A673 (cell line): ENCODE results near the gene DHCR24. TPM values are rescaled to one million over a fixed set of nuclear protein-coding genes. Genes with fewer than 3 reads are reported as not detected.

Source experiments
- BruUV-seq: library from RNA; stranded (reverse); fragments of 400-500 nt; replicated peaks from 2 replicates; lab custom pipeline; 2021; lab: Mats Ljungman, UMichigan
- CTCF ChIA-PET: fragments of 300-600 bp; sonication (Branson Sonifier 250); formaldehyde crosslinking; loops from one replicate; lab custom pipeline; 2022; ENCODE audit warnings: antibody characterized with exemption; lab: Charles Lee
- POLR2A ChIA-PET: fragments of 300-600 bp; sonication (Branson Sonifier 250); formaldehyde crosslinking; loops from one replicate; lab custom pipeline; 2022; ENCODE audit warnings: antibody characterized with exemption; ENCODE audit not compliant: low non-redundant PET; lab: Charles Lee
- DNase-seq: peaks from one replicate; pipeline ENCODE4 v3.0.0-alpha.2; 2015; ENCODE audit warnings: low spot score
- H3K27ac ChIP-seq: fragments of 200-600 bp; sonication (generic); 2 replicates; pipeline ENCODE4 v1.5.1; 2016; ENCODE audit warnings: mixed run types, low read depth, mild to moderate bottlenecking, mixed read lengths, antibody characterized with exemption, low read length; ENCODE audit not compliant: poor library complexity, severe bottlenecking
- H3K27me3 ChIP-seq: fragments of 200-600 bp; sonication (generic); replicated peaks from 2 replicates; pipeline ENCODE4 v1.6.1; 2017; ENCODE audit warnings: mixed run types, low read depth, mild to moderate bottlenecking, mixed read lengths, antibody characterized with exemption, low read length; ENCODE audit not compliant: insufficient read depth, poor library complexity
- H3K36me3 ChIP-seq: fragments of 200-600 bp; sonication (generic); 2 replicates; pipeline ENCODE4 v1.6.1; 2016; ENCODE audit warnings: mixed run types, mild to moderate bottlenecking, mixed read lengths, antibody characterized with exemption, low read length; ENCODE audit not compliant: insufficient read depth, poor library complexity, severe bottlenecking
- H3K4me1 ChIP-seq: fragments of 200-600 bp; sonication (generic); 2 replicates; pipeline ENCODE4 v1.6.1; 2017; ENCODE audit warnings: mixed run types, mild to moderate bottlenecking, mixed read lengths, antibody characterized with exemption, low read length; ENCODE audit not compliant: insufficient read depth, poor library complexity, severe bottlenecking
- H3K4me3 ChIP-seq: fragments of 200-600 bp; sonication (generic); 2 replicates; pipeline ENCODE4 v1.5.1; 2016; ENCODE audit warnings: low read depth, mixed run types, mild to moderate bottlenecking, mixed read lengths, low read length; ENCODE audit not compliant: poor library complexity, severe bottlenecking
- H3K9me3 ChIP-seq: fragments of 200-600 bp; sonication (generic); 2 replicates; pipeline ENCODE4 v1.6.1; 2016; ENCODE audit warnings: mixed run types, low read depth, mild to moderate bottlenecking, mixed read lengths, antibody characterized with exemption, low read length; ENCODE audit not compliant: poor library complexity, severe bottlenecking
- EZH2 ChIP-seq: fragments of 200-600 bp; sonication (generic); IDR thresholded peaks from 2 replicates; pipeline ENCODE4 v1.6.1; 2017; ENCODE audit warnings: borderline replicate concordance, low read depth, mild to moderate bottlenecking, mixed read lengths, antibody characterized with exemption, low read length; ENCODE audit not compliant: poor library complexity, severe bottlenecking
- intact Hi-C: fragments of 100-400 bp; cut with micrococcal nuclease; formaldehyde crosslinking; loops from one replicate; pipeline ENCODE4 v1.10.0; 2022; ENCODE audit not compliant: unreplicated experiment
- total RNA-seq: library from RNA; stranded (reverse); gene quantifications from 2 replicates; pipeline ENCODE4 v1.2.3, GENCODE V29; 2021
- TF ChIP-seq, protein P1 (sequence below): fragments of 300-800, 200-600 bp; sonication (generic); conservative IDR thresholded peaks from 2 replicates; pipeline ENCODE4 v1.5.1; 2017; ENCODE audit warnings: low read depth, mild to moderate bottlenecking, antibody characterized with exemption, low read length, moderate library complexity, mixed read lengths

DHCR24 gene
- total RNA-seq, 1 experiment from 2014 or later, result 273 TPM

DNA sequence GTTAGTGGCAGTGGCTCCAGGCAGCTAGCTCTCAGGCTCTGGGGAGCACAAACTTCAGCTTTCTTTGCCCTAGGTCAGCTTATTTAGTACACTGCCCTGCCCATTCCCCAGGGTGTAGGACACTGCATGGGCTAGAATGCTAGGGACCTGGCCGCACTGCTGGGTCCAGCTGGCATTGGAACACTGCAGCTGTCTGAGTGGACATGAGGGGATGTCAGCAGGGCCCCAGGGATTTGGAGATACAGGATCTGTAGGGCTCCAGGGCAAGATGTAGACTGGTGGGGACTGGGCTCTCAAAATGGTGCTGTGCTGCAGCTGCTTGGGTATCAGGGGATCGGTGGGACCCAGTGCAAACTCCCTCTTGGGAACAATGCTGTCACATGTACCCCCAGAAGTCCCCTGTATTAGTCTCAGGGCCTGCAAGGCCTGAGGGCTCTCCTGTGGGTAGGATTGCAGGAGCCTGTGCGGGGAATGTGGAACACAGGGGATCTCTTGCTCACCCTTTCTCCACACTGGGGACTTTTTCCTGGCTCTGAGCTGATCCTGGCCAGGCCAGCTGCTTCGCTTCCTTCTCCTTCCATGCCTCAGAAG, 60.7 kb downstream of the DHCR24 start:
- intact Hi-C loops, result no loop called here
- Histone ChIP-seq H3K4me3 (no peak overlapping the region), H3K9me3 (peaks cover 18% of the 10 kb centered on the region), H3K27me3 (no peaks in the 10 kb centered on the region), H3K27ac (no peak overlapping the region), H3K36me3 (no peaks in the 10 kb centered on the region), H3K4me1 (no peaks in the 10 kb centered on the region)
- no TSS peak for BruUV-seq
- TF ChIP-seq, protein P1, sequence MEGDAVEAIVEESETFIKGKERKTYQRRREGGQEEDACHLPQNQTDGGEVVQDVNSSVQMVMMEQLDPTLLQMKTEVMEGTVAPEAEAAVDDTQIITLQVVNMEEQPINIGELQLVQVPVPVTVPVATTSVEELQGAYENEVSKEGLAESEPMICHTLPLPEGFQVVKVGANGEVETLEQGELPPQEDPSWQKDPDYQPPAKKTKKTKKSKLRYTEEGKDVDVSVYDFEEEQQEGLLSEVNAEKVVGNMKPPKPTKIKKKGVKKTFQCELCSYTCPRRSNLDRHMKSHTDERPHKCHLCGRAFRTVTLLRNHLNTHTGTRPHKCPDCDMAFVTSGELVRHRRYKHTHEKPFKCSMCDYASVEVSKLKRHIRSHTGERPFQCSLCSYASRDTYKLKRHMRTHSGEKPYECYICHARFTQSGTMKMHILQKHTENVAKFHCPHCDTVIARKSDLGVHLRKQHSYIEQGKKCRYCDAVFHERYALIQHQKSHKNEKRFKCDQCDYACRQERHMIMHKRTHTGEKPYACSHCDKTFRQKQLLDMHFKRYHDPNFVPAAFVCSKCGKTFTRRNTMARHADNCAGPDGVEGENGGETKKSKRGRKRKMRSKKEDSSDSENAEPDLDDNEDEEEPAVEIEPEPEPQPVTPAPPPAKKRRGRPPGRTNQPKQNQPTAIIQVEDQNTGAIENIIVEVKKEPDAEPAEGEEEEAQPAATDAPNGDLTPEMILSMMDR, result no peak
- TF ChIP-seq EZH2, result no peak
- CTCF ChIA-PET, result no interaction called here
- POLR2A ChIA-PET, result no interaction called here
- DNase-seq, result no peak

DNA sequence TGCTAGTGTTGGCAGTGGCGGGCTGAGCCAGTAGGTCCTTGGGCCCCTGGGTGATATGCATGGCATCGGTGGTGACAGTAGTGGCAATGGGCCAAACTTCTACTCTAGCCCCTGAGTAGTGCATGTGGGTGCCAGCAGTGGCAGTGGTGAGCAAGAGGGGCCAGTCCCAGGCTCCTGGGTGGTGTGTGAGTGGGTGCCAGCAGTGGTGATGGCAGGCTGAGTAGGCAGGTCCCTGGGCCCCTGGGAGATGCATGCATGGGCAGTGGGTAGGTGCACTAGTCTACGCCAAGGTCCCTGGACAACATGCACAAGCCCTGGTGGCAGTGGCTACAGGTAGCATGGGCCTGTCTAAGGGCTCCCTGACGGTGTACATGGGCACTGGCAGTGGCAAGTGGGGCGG, 61.3 kb downstream of the DHCR24 start:
- Histone ChIP-seq H3K36me3 (no peaks in the 10 kb centered on the region), H3K27me3 (no peaks in the 10 kb centered on the region), H3K9me3 (peaks cover 14% of the 10 kb centered on the region), H3K4me1 (no peaks in the 10 kb centered on the region), H3K27ac (no peak overlapping the region), H3K4me3 (no peak overlapping the region)
- no TSS peak for BruUV-seq
- no peak for DNase-seq
- intact Hi-C loops, result no loop called here
- ChIA-PET POLR2A (no interaction called here), CTCF (no interaction called here)
- no peak for TF ChIP-seq EZH2
- TF ChIP-seq, protein P1, result no peak

DNA sequence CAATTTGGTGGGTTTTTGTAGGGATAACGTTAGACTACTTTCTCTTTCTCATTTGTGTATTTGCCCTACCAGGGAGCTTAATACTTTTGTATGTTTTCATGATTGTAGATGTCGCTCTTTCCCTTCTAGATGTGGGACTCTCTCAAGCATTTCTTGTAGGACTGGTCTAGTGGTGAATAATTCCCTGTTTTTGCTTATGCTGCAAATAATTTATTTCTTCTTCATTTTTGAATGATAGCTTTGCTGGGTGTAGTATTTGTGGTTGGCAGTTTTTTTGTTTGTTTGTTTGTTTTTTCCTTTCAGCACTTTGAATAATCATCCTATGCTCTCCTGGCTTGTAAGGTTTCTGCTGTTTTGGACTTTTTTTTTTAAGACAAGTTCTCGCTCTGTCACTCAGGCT, 63.3 kb downstream of the DHCR24 start:
- Histone ChIP-seq H3K4me3 (no peak overlapping the region), H3K27ac (no peak overlapping the region), H3K27me3 (no peaks in the 10 kb centered on the region), H3K36me3 (no peaks in the 10 kb centered on the region), H3K9me3 (peaks cover 9% of the 10 kb centered on the region), H3K4me1 (no peaks in the 10 kb centered on the region)
- ChIA-PET CTCF (no interaction called here), POLR2A (interaction anchor here (0.6 kb wide), 1 partner anchor 550 kb away, joined by 3 read pairs; no protein-coding TSS in a partner anchor)
- DNase-seq, result no peak
- BruUV-seq, result no TSS peak
- no peak for TF ChIP-seq EZH2
- TF ChIP-seq, protein P1, result no peak
- intact Hi-C loops, result no loop called here
